Measurements from ENCODE around the gene PBLD.

GRCh38 chr10:68348265-68348741, 15.6 kb upstream of the PBLD start:
- TF ChIP-seq POLR2A (conservative IDR thresholded peaks at IDR 0.05) (no peak), ZNF639 (CRISPR knock-in tag; conservative IDR thresholded peaks at IDR 0.05 in 1 of 2, IDR thresholded peaks at IDR 0.05 in 1 of 2) (no peak), E2F4 (CRISPR knock-in tag; IDR thresholded peaks at IDR 0.05; ENCODE audit: low read depth) (no peak), ZBTB49 (CRISPR knock-in tag; IDR thresholded peaks at IDR 0.05; ENCODE audit: borderline replicate concordance) (no peak), ILF3 (IDR thresholded peaks at IDR 0.05; ENCODE audit: borderline replicate concordance) (no peak), CTCF (IDR thresholded peaks at IDR 0.05 in 2 of 3, conservative IDR thresholded peaks at IDR 0.05 in 1 of 3; ENCODE audit: insufficient read depth in 2 of 3, low read depth in 1 of 3, low read length in 3 of 3) (peak; percentile 74 to 82 (median 80)), MLX (CRISPR knock-in tag; conservative IDR thresholded peaks at IDR 0.05) (no peak), EGR1 (conservative IDR thresholded peaks at IDR 0.05) (no peak), CHAMP1 (IDR thresholded peaks at IDR 0.05) (no peak), FOXA1 (IDR thresholded peaks at IDR 0.05; ENCODE audit: borderline replicate concordance) (no peak), DMBX1 (CRISPR knock-in tag; IDR thresholded peaks at IDR 0.05; ENCODE audit: borderline replicate concordance) (no peak), CBFA2T2 (conservative IDR thresholded peaks at IDR 0.05) (no peak), ZKSCAN3 (CRISPR knock-in tag; IDR thresholded peaks at IDR 0.05) (no peak), HDGF (IDR thresholded peaks at IDR 0.05) (no peak)
